Neural crest cell (in vitro differentiated cells): ENCODE measurements around the gene RPGRIP1L. TPM values are rescaled to one million over a fixed set of nuclear protein-coding genes. Genes with fewer than 3 reads are reported as not detected.
A peak's percentile ranks its signal among the peaks of the same experiment; 100 is the strongest.

Experiments used
- DNase-seq: peaks from one replicate; pipeline ENCODE4 v3.0.0; 2021; ENCODE audit warnings: low read depth, mixed read lengths, low spot score
- H3K27ac Mint-ChIP-seq: one replicate; pipeline ENCODE4 v1.8.0; 2021; ENCODE audit warnings: mild to moderate bottlenecking, mixed read lengths; ENCODE audit not compliant: unreplicated experiment
- H3K27me3 Mint-ChIP-seq: 2 replicates; pipeline ENCODE4 v1.8.0; 2021; ENCODE audit warnings: low read depth, mild to moderate bottlenecking, mixed read lengths
- H3K36me3 Mint-ChIP-seq: 2 replicates; pipeline ENCODE4 v1.8.0; 2021; ENCODE audit warnings: low read depth, mild to moderate bottlenecking, mixed read lengths
- H3K4me1 Mint-ChIP-seq: 2 replicates; pipeline ENCODE4 v1.8.0; 2021; ENCODE audit warnings: mixed read lengths
- H3K4me3 Mint-ChIP-seq: one replicate; pipeline ENCODE4 v1.8.0; 2021; ENCODE audit warnings: mild to moderate bottlenecking, mixed read lengths
- H3K9me3 Mint-ChIP-seq: 2 replicates; pipeline ENCODE4 v1.8.0; 2021; ENCODE audit warnings: mixed read lengths
- CTCF ChIP-seq: fragments of 200-600 bp; sonication (generic); conservative IDR thresholded peaks from 2 replicates; pipeline ENCODE4 v1.5.0; 2021; ENCODE audit warnings: antibody characterized with exemption, mild to moderate bottlenecking
- total RNA-seq: library from RNA; stranded (reverse); gene quantifications from 2 replicates; pipeline ENCODE4 v1.2.1, GENCODE V29; 2021

Gene RPGRIP1L
- total RNA-seq, 1 donor from 2014 or later: 24.0 TPM

GRCh38 chr16:53588081-53588648 lies 115.5 kb downstream of the RPGRIP1L start:
- H3K27me3 Mint-ChIP-seq: no peaks in the 10 kb centered on the region
- DNase-seq: no peak
- H3K36me3 Mint-ChIP-seq: peaks cover 6% of the 10 kb centered on the region
- no peaks in the 10 kb centered on the region for H3K4me1 Mint-ChIP-seq
- no peak overlapping the region for H3K27ac Mint-ChIP-seq
- peaks cover 5% of the 10 kb centered on the region for H3K9me3 Mint-ChIP-seq
- no peak for TF ChIP-seq CTCF
- no peak overlapping the region for H3K4me3 Mint-ChIP-seq

DNA sequence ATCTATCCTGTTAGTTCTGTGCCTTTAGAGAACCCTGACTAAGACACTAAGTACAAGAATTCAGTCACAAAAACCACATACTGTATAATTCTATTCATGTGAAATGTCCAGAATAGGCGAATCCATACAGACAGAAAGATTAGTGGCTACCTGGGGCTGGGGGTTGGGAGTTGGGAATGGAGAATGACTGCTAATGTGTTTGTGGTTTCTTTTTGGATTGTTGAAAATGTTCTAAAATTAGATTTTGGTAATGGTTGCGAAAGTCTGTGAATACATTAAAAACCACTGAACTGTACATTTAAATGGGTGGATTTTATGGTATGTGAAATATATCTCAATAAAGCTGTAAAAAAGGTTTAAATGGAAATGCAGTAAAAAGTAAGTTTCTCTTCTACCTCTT lies 120.3 kb downstream of the RPGRIP1L start:
- H3K4me3 Mint-ChIP-seq: no peak overlapping the region
- DNase-seq: no peak
- no peaks in the 10 kb centered on the region for H3K36me3 Mint-ChIP-seq
- no peak overlapping the region for H3K27ac Mint-ChIP-seq
- no peak for TF ChIP-seq CTCF
- no peaks in the 10 kb centered on the region for H3K4me1 Mint-ChIP-seq
- no peaks in the 10 kb centered on the region for H3K27me3 Mint-ChIP-seq
- peaks cover 3% of the 10 kb centered on the region for H3K9me3 Mint-ChIP-seq

DNA sequence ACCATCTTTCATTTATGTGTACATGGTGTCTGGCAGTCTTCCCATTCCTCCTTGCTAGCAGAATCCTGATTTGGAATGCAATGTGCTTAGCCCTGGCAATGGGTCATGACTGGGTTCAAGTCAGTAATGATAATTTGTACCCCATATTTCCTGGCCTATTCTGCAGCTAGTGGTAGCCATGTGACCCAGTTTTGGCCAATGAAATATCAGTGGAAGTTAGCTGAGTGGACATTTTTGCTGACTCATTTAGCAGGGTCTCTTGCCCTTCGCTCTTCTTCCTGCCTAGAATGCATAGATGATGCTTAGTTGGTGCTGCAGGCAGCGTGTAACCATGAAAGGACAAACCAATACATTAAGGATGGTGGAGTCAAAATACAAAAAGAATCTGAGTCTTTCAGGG lies 121.9 kb downstream of the RPGRIP1L start:
- H3K27ac Mint-ChIP-seq: no peak overlapping the region
- TF ChIP-seq CTCF: no peak
- H3K9me3 Mint-ChIP-seq: peaks cover 3% of the 10 kb centered on the region
- no peak overlapping the region for H3K4me3 Mint-ChIP-seq
- no peaks in the 10 kb centered on the region for H3K27me3 Mint-ChIP-seq
- no peaks in the 10 kb centered on the region for H3K4me1 Mint-ChIP-seq
- DNase-seq: no peak
- H3K36me3 Mint-ChIP-seq: no peaks in the 10 kb centered on the region

DNA sequence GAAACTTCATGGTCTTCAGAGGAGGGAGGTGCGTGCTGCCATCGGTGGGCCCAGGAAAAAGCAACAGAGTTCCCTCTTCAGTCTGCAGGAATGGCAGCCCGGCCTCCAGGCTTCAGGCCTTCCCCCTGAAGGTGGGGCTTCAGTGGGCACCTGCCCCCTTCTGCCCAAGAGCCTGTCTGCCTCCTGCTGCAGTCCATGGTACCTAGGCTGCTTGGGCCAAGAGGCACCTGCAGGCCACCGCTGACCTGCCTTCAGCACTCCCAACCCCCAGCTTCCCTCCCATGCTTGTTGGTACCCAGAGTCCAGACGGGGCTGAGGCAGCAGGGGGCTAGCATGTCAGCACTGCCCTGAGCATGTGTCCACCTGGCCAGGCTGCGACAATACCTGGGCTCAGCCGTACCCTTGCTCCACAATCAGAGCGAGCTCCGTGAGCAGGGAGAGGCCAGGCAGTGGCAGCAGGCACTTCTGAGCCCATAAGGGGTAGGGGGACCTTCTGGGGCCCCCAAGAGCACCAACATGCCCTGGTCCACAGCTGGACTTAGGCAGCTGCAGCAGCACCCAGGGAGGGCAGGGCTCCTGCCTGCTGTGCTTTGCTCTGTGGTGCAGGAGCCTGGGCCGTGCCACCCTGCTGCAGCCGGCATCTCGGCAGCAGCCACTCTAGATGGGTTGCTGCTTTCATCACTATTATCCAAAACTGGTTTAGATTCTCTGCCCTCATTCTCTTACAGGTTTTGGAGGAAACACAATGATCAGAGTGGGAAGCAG lies 123.4 kb downstream of the RPGRIP1L start:
- H3K4me1 Mint-ChIP-seq: no peaks in the 10 kb centered on the region
- H3K4me3 Mint-ChIP-seq: no peak overlapping the region
- peaks cover 3% of the 10 kb centered on the region for H3K9me3 Mint-ChIP-seq
- H3K27me3 Mint-ChIP-seq: no peaks in the 10 kb centered on the region
- H3K27ac Mint-ChIP-seq: no peak overlapping the region
- DNase-seq: no peak
- H3K36me3 Mint-ChIP-seq: no peaks in the 10 kb centered on the region
- no peak for TF ChIP-seq CTCF

GRCh38 chr16:53576904-53577303 lies 126.8 kb downstream of the RPGRIP1L start:
- no peak overlapping the region for H3K4me3 Mint-ChIP-seq
- no peak for DNase-seq
- no peaks in the 10 kb centered on the region for H3K4me1 Mint-ChIP-seq
- H3K9me3 Mint-ChIP-seq: peaks cover 10% of the 10 kb centered on the region
- H3K36me3 Mint-ChIP-seq: peaks cover 2% of the 10 kb centered on the region
- no peak for TF ChIP-seq CTCF
- H3K27ac Mint-ChIP-seq: peak overlapping the region; percentile 17
- H3K27me3 Mint-ChIP-seq: no peaks in the 10 kb centered on the region
